GM18505 (cell line): ENCODE measurements around the gene TBC1D10A.

Experiments
- ATAC-seq: cut with Tn5 transposase; IDR thresholded peaks from one replicate; pipeline ENCODE4 v1.9.1; 2021; ENCODE audit not compliant: unreplicated experiment
- POLR2A ChIP-seq: IDR thresholded peaks from 4 replicates; pipeline ENCODE4 v1.6.1; 2011; ENCODE audit warnings: borderline replicate concordance; ENCODE audit not compliant: insufficient read depth, insufficient read length; ENCODE audit errors: extremely low read depth

The TBC1D10A gene

DNA sequence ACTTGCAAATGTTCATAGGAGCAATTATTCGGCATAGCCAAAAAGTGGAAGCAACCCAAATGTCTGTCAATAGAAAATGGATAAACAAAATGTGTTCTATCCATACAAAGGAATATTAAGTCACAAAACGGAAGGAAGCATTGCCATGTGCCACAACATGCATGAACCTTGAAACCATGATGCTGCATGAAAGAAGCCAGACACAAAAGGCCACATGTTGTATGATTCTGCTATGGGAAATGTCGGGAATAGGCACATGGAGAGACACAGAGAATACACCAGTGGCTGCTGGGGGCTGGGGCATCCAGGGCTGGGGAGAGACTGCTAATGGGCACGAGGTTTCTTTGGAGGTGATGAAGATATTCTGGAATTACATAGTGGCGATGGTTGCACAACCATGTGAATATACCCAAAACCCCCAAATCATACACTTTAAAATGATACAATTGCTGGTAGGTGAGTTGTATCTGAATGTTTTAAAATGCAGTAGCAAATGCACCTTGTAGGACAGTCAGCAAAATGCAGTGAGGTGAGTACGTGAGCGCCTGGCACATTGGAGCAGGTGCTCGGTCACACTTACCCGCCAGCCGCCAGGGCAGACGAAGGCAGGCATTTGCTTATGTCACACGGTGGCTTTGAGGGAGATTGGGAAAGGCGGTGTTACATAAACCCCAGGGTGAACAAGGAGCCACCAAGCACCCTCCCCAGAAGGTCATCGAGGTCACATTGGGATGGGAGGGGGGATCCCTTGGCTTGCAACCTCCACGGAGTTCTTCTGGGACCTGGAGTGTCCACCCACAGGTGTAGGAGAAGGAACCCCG lies 53.8 kb downstream of the TBC1D10A start:
- no peak for TF ChIP-seq POLR2A
- no peak for ATAC-seq

DNA sequence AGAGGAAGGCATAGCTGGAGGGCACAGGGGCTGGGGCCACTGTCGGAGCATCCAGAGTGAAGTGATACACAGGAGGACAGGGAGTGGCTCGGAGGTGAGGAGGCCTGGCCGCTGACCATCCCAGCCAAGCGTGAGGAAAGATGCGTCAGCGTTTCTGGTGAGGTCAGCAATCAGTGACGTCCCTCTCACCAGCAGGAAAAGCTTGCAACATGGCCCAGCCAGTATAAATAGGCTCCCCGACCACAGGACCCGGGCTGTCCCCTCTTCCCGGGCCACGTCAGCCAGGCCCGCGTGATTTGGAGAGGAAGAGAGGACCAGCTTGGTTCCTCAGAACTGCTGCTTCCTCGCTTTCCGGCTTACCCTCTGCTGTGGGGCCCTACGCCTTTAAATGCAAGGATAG lies 55.9 kb downstream of the TBC1D10A start:
- TF ChIP-seq POLR2A = no peak
- ATAC-seq = no peak

DNA sequence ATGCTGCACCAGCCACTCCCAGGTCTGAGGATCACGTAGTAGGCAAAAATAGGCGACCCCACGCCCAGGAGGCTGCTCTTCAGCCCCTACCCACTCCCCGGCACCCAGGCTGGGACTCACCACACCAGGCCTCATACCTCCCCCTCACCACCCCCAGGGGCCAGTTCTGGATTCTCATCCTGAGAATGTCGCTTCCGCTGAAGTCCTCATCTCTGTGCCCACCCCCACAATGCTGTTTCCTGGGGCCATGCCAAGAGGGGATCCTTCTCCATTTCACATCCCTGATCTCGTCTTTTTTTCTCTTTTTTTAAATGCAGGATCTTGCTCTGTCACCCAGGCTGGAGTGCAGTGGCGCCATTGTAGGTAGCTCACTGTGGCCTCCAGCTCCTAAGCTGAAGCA lies 58.4 kb downstream of the TBC1D10A start:
- TF ChIP-seq POLR2A = no peak
- no peak for ATAC-seq

DNA sequence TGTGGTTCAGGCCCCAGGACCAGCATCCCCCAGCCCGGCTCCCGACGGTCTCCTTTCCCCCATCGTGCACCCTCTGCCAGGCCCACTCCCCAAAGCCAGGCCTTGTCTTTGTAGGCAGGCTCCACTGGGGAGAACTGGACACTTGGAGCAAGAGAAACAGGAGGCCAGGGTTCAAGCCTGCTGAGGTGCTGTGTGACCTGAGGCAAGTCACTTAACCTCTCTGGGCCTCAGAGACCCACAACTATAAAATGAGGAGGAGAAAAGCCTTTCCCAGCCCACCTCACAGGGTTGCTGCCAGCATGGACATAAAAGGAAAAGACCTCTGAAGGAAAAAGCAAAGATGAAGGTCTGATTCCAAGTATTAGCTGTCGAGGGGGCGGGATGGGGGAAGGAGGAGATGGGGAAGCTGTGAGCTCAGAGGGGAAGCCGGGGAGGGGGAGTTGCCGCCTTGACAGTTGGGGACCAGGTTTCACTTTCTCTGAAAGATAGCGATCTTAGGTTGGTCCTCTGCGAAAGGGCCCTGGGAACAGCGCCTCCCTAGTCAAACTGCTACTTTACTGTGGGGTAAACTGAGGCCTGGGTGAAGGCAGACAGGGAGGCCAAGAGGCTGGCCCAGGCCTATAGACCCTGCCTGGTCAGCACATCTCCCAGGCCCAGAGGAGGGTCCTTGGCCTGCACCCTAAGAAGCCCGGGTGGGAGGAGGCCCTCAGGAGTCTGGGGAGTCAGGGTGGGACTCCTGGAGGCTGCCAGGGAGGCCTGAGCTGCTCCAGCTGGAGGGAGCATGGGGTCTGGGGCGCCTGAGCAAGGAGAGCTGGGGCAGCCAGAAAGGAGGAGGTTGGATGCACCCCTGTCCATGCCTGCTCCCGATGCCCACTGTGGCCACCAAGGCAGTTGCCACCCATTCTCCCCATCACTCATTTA lies 59.1 kb downstream of the TBC1D10A start:
- ATAC-seq = no peak
- TF ChIP-seq POLR2A = no peak

DNA sequence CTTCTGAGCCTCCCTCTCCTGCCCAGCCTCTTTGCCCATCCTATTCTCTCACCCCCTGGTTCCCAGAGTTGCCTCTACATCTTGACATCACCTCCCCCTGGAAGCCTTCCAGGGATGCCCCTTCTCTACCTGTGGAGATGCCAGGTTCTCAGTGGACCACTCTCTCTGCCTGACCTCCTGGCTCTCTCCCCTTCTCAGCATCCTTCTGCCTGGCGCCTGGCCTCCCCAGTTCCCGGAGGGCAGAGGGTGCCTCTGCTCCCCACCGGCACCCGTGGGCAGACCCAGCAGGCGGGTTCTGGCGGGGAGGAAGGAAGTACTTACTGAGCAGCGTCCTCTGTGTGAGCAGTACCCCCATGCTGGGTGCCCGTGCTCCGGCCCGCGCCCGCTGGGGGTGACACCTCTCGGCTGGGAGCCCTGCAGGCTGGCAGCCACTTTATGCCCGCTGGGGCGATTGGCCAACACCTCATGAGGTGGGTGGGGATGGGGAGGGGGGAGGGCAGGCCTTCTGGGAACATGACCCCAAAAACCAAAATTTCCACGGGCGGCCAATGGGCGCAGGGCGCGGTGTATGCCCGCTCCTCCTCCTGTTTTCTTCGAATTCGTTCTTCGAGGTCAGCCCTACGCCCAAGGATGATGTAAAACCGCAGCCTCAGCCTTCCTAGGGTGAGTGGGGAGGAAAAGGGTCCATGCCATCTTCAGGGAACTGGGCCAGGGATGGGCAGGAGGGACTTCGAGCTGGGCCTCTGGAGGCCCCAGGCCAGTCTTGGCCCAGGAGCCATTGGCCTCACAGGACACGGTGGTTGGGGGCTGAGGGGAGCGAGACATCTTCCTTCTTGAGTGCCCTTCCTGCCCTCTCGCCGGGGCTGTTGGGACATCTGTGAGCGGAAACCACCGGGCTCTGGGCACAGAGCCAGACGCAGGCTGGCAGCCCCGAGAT lies 60.0 kb downstream of the TBC1D10A start, which contains the start of gene OSM:
TSS of gene OSM (minus strand) at position 407 of the 937 bp plus-strand sequence. CDS start at position 355, 52 bp downstream.
- TF ChIP-seq POLR2A = no peak
- peak; percentile 11 for ATAC-seq

DNA sequence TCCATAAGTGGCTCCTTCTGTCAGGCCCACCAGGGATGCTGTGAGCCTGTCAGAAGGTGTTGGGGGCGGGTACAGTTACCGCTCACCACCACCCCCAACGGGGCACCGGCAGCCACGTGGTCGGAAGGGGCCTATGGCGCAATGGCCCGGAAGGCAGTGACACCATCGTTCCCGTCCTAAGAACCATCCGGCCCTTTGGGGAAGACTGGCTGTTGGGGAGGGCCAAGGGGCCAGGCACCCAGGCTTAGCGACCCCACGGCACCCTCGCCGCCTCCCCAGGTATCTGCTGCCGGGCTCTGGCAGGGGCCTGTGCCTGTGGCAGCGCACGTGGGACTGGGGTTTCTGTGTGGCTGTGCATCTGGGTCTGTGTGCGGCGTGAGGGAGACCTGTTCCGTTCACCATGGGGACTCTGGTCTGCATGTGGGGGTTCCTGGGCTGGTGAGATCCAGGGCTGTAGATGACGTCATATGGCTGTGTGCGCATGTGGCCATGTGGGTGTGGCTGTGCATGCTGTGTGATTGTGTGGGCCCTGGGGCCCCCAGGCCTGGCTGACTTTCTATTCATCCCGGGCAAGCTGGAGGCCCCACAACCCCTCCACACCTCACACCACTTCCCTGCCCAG lies 60.8 kb downstream of the TBC1D10A start:
- ATAC-seq = peak; percentile 39
- peak; percentile 79 for TF ChIP-seq POLR2A

DNA sequence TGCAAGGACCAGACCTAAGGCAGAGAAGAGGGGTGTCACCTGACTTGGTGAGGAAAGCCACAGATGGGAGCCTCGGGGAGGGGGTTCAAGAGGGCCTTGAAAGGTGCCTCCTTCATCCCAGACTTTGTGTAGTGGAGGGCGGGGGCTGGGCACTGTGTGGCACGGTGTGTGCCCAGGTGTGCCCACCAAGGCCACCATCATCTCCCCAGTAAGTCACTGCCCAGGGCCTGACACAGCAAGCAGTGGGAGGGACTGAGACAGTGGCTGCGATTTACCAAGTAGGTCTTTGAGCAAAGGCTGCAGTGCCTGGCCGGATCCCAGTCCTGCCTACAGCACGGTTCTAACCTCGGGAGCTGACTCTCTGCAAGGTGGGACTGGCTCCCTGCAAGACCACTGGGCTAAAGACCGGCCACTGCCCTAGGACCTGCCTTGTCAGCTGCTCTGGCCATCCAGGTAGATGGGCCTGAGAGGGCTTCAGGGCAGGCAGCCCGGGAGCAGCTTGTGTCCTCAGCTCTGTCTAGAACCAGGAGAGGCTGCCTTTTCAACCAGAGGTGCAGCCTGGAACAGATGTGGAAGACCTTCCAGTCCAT lies 61.5 kb downstream of the TBC1D10A start:
- ATAC-seq = no peak
- TF ChIP-seq POLR2A = no peak

DNA sequence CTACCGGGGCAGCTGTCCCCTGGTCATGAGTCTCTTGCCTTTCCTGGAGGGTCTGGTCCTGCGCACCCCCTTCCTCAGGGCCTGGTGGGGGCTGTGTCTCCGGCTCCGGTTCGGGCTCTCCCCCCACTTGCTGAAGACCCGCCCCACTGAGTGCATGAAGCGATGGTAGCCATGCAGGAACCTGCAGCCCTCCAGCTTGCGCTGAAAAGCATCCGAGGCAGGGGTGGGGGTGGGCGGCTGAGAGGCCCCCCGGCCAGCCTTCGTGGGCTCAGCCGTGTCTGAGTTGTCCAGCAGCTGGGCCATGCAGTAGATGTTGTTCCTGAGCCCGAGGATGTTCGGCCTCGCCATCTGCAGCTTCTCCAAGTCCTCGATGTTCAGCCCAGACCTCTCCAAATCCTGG lies 62.9 kb downstream of the TBC1D10A start:
- TF ChIP-seq POLR2A = no peak
- ATAC-seq = no peak

DNA sequence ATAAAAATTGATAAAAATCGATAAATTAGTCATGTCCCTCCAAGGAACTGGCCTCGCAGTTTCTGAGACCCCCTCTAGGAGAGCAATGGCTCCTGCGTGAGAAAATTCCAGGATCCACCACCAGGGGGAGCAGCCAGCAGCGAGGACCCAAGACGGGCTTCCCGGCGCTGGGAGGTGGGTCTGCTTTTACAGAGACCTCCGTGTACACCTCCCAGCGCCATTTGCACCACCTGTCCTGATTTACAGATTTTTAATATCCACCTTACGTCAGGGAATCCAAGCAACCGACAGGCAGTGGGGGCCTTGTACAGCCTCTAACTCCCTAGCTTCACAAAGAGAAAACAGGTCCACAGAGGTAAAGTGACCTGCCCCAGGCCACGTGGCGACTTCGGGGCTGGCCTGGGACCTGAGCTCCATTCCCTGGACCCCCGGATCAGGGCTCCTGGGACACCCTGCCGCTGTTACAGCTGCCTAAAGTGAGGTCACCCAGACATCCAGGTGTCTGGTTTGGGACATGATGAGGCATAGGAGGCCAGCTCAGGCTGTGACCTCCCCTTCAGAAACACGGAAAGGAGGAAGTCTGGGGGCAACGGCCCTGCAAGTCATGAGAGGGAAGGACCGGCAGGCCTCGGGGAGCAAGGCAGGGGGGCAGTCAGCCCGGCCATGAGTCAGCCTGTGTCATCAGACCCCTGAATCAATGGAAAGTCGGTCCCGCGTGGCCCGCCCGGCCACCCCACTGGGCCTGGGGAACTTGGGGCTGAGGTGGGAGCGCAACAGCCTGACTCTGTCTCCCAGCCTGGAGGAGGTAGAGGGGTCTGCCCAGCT lies 63.6 kb downstream of the TBC1D10A start:
- no peak for ATAC-seq
- TF ChIP-seq POLR2A = no peak

DNA sequence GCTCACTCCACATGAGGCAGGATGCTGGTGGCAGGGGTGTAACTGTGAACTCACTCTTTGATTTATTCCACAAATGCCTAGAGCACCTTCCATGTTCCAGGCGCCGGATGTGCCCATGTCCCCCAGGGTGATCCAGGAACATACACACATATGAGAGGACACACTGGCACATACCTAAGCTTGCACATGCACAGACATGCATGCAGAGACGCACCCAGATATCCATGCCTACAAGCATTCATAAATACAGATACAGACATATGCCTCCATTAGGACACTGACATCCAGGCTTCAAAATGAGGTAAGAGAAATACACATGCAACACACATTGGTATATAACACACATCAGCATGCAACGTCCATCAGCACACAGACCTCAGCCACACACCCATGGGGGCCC lies 64.6 kb downstream of the TBC1D10A start:
- no peak for ATAC-seq
- no peak for TF ChIP-seq POLR2A

DNA sequence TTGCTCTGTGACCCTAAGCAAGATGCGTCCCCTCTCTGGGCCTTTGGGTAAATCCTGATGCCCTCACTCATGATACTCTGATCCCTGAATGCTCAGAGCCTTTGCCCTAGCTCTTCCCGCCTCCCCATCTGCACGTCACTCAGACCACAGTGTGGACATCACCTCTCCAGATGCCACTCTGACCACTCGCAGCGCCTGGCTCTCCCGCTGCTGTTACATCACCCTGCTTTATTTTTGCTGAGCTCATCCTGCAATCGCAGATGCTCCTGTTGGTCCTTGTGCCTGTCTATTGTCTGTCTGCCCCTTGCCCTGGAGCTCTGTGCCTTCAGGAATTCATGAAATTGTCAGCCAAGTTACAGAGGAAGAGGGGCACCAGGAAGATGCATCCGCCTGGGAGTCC lies 65.6 kb downstream of the TBC1D10A start:
- no peak for TF ChIP-seq POLR2A
- ATAC-seq = no peak

DNA sequence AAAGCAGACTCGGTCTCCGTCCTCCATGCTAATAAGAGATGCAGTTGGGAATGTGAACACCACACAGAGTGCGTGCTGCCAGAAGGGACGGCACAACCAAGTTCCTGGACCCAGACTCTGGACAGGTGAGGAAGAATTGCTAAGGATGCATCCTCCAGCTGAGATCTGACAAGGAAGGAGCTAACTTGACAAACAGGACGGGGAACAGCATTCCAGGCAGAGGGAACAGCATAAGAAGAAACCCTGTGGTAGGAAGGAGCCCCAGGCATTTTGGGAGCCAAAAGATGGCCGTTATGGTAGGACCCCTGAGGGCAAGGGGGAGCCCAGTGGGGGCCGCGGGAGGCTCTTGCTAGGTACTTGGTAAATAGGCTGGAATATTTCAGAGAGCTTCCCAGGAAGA lies 66.1 kb downstream of the TBC1D10A start:
- ATAC-seq = no peak
- TF ChIP-seq POLR2A = no peak

DNA sequence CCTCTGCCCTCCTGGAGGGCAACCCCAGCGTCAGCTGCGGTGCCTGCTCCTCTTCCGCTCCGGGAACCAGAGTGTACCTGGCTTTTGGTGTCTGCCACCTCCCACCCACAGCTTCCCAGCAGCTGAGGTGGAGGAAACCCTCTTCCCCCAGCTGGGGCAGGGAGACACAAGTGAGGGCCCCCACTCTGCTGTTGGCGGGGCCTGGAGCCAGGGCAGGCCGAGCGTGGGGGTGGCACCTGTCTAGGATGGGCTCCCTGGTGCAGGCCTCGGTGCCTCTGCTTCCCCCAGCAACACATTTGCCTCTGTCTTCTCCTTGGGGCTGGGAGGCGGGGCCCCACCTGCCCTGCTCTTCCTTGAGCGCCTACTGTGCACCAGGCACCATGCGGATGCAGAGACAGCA lies 66.5 kb downstream of the TBC1D10A start:
- no peak for TF ChIP-seq POLR2A
- no peak for ATAC-seq
